HepG2 (cell line): ENCODE results near the gene NDUFAF8. TPM values are rescaled to one million over a fixed set of nuclear protein-coding genes. Genes with fewer than 3 reads are reported as not detected.

ENCODE experiments used
- ATAC-seq: fragments of 200-7000 bp; cut with Tn5 transposase; 3 replicates; pipeline ENCODE4 v1.9.1; 2020; ENCODE audit warnings: mild to moderate bottlenecking, moderate library complexity
- BruUV-seq: library from RNA; stranded (reverse); fragments of 400-500 nt; replicated peaks from 2 replicates; lab custom pipeline; 2021; lab: Mats Ljungman, UMichigan
- CTCF ChIA-PET: fragments of 300-600 bp; formaldehyde crosslinking; extraction: SDS; loops from one replicate; lab custom pipeline; 2021; ENCODE audit warnings: low total read pairs, inconsistent platforms, low intra/inter-chr PET ratio; lab: Yijun Ruan, JAX
- POLR2A ChIA-PET: fragments of 350-600 bp; sonication (Branson Sonifier 250); formaldehyde crosslinking; loops from one replicate; lab custom pipeline; 2020; ENCODE audit warnings: antibody characterized with exemption, inconsistent platforms; lab: Yijun Ruan, JAX
- DNase-seq: peaks from one replicate; pipeline ENCODE4 v3.0.0-alpha.2; 2015; ENCODE audit warnings: low spot score
- FAIRE-seq: peaks from 3 replicates; lab custom pipeline; 2011; peaks lifted over from hg19 to GRCh38; lab: Jason Lieb, UNC
- H2AFZ ChIP-seq: one replicate; pipeline ENCODE4 v1.6.1; 2011; ENCODE audit warnings: low read length, inconsistent platforms
- H3K27ac ChIP-seq: fragments of 300-600 bp; 3 replicates; pipeline ENCODE4 v1.8.0; 2011; ENCODE audit warnings: mixed run types, mild to moderate bottlenecking, mixed read lengths, low read length, inconsistent platforms; ENCODE audit not compliant: insufficient read depth; ENCODE audit errors: extremely low read length
- H3K27me3 ChIP-seq, 2 experiments: fragments of 200-600 bp in 1 of 2; 2 replicates in 1 of 2; 3 replicates in 1 of 2; pipeline versions ENCODE4 v1.6.0 to v1.8.0; 2011; ENCODE audit warnings: low read length in 2 of 2, mild to moderate bottlenecking in 2 of 2, moderate library complexity in 2 of 2, inconsistent platforms in 1 of 2; ENCODE audit not compliant: insufficient read depth in 2 of 2, control insufficient read depth in 1 of 2
- H3K36me3 ChIP-seq, 2 experiments: fragments of 200-600 bp in 1 of 2; replicated peaks in 1 of 2; 2 replicates in 1 of 2; 3 replicates in 1 of 2; pipeline versions ENCODE4 v1.5.1 to v1.8.0; 2011; ENCODE audit warnings: low read length in 2 of 2, inconsistent platforms in 1 of 2; ENCODE audit not compliant: insufficient read depth in 2 of 2, control insufficient read depth in 1 of 2
- H3K4me1 ChIP-seq: 2 replicates; pipeline ENCODE4 v1.5.1; 2012; ENCODE audit warnings: low read length, inconsistent platforms; ENCODE audit not compliant: insufficient read depth
- H3K4me2 ChIP-seq: 2 replicates; pipeline ENCODE4 v1.6.0; 2011; ENCODE audit warnings: low read depth, low read length, inconsistent platforms
- H3K4me3 ChIP-seq, 3 experiments: fragments of 200-600 bp in 1 of 3; sonication (generic), shearing (Covaris generic) in 1 of 3; replicated peaks in 1 of 3; 2 replicates each; pipeline ENCODE4 v1.5.1; 2011 to 2016; ENCODE audit warnings: low read length in 3 of 3, inconsistent platforms in 2 of 3, low read depth in 2 of 3, mild to moderate bottlenecking in 2 of 3, control low read depth in 1 of 3, mixed read lengths in 1 of 3; ENCODE audit not compliant: insufficient read depth in 1 of 3
- H3K79me2 ChIP-seq: one replicate; pipeline ENCODE4 v1.6.1; 2011; ENCODE audit warnings: low read length, inconsistent platforms; ENCODE audit not compliant: insufficient read depth
- H3K9ac ChIP-seq: 2 replicates; pipeline ENCODE4 v1.6.0; 2011; ENCODE audit warnings: mild to moderate bottlenecking, low read depth, low read length, inconsistent platforms; ENCODE audit not compliant: insufficient read depth
- H3K9me3 ChIP-seq: 2 replicates; pipeline ENCODE4 v1.5.1; 2012; ENCODE audit warnings: mild to moderate bottlenecking, low read length
- H4K20me1 ChIP-seq: 2 replicates; pipeline ENCODE4 v1.6.0; 2011; ENCODE audit warnings: inconsistent platforms, mild to moderate bottlenecking, low read length, moderate library complexity; ENCODE audit not compliant: insufficient read depth
- CCDC6 ChIP-seq: sonication (generic); formaldehyde crosslinking; IDR thresholded peaks from 2 replicates; pipeline ENCODE4 v1.8.1; 2022; ENCODE audit warnings: mild to moderate bottlenecking, missing genetic modification reagents, moderate library complexity
- HOXA9 ChIP-seq: sonication (generic); formaldehyde crosslinking; IDR thresholded peaks from 2 replicates; pipeline ENCODE4 v1.8.1; 2022; ENCODE audit warnings: missing genetic modification reagents, mild to moderate bottlenecking, moderate library complexity, borderline replicate concordance
- IRX3 ChIP-seq: sonication (generic); formaldehyde crosslinking; IDR thresholded peaks from 2 replicates; pipeline ENCODE4 v1.8.1; 2023; ENCODE audit warnings: mild to moderate bottlenecking, low read depth, missing genetic modification reagents, borderline replicate concordance
- MAFK ChIP-seq, 2 experiments: IDR thresholded peaks in 1 of 2; conservative IDR thresholded peaks in 1 of 2; 2 replicates each; pipeline ENCODE4 v1.6.1; 2011; ENCODE audit warnings: improper control_type of control experiment in 2 of 2, low read length in 2 of 2
- NBN ChIP-seq: fragments of 450-650 bp; conservative IDR thresholded peaks from 2 replicates; pipeline ENCODE4 v1.6.1; 2017
- NFE2L1 ChIP-seq: sonication (generic); formaldehyde crosslinking; IDR thresholded peaks from 2 replicates; pipeline ENCODE4 v1.4.0; 2020; ENCODE audit warnings: missing genetic modification reagents, mild to moderate bottlenecking, borderline replicate concordance
- POLR2G ChIP-seq: fragments of 200-400 bp; formaldehyde crosslinking; IDR thresholded peaks from 2 replicates; pipeline ENCODE4 v1.6.1; 2018; ENCODE audit warnings: mild to moderate bottlenecking, low read depth, low read length, moderate library complexity
- SRY ChIP-seq: sonication (generic); formaldehyde crosslinking; IDR thresholded peaks from 2 replicates; pipeline ENCODE4 v1.8.0; 2022; ENCODE audit warnings: mild to moderate bottlenecking, missing genetic modification reagents
- U2AF2 ChIP-seq: fragments of 200-400 bp; formaldehyde crosslinking; IDR thresholded peaks from 2 replicates; pipeline ENCODE4 v1.6.1; 2017; ENCODE audit warnings: low read depth, mild to moderate bottlenecking, low read length
- ZNF329 ChIP-seq: sonication (generic); formaldehyde crosslinking; IDR thresholded peaks from 2 replicates; pipeline ENCODE4 v1.9.0; 2021; ENCODE audit warnings: low read depth, mild to moderate bottlenecking, missing genetic modification reagents
- ZNF564 ChIP-seq: sonication (generic); formaldehyde crosslinking; IDR thresholded peaks from 2 replicates; pipeline ENCODE4 v1.8.1; 2023; ENCODE audit warnings: mild to moderate bottlenecking, missing genetic modification reagents
- ZNF740 ChIP-seq: sonication (generic); formaldehyde crosslinking; IDR thresholded peaks from 2 replicates; pipeline ENCODE4 v1.4.0; 2020; ENCODE audit warnings: missing genetic modification reagents
- ZNF839 ChIP-seq: sonication (generic); formaldehyde crosslinking; IDR thresholded peaks from 2 replicates; pipeline ENCODE4 v1.4.0; 2020; ENCODE audit warnings: missing genetic modification reagents, mild to moderate bottlenecking, borderline replicate concordance
- WGBS: methylation state at CpG from one replicate; pipeline ENCODE4 v1.1.6; 2017; ENCODE audit warnings: low lambda C conversion rate; 5-methylcytosine and 5-hydroxymethylcytosine counted together
- in situ Hi-C: cut with HindIII; loops from 2 replicates; pipeline ENCODE4 v1.10.0; 2017; ENCODE audit warnings: low pct_unique_long_range_greater_than_20kb; ENCODE audit not compliant: extremely low pct_ligation_motif_present
- intact Hi-C: fragments of 100-400 bp; cut with micrococcal nuclease; formaldehyde crosslinking; loops from one replicate; pipeline ENCODE4 v1.10.0; 2022; ENCODE audit not compliant: unreplicated experiment
- polyA plus RNA-seq, 8 experiments: library from polyadenylated mRNA; depleted of rRNA in 3 of 8; stranded (reverse) in 7 of 8; unstranded in 1 of 8; fragments of >200 nt; fragmentation: Illumina TruSeq in 4 of 8; extraction: Trizol in 4 of 8; gene quantifications; 2 replicates each; pipeline versions ENCODE4 v1.2.1 to v1.2.3, GENCODE V29; 2011 to 2016; ENCODE audit warnings: low read depth in 4 of 8, missing spikeins in 1 of 8, mixed read lengths in 1 of 8; ENCODE audit not compliant: insufficient read depth in 1 of 8
- total RNA-seq, 5 experiments: library from RNA; depleted of rRNA; stranded (reverse); fragments of >200 nt; fragmentation: Illumina TruSeq; extraction: Trizol; gene quantifications; 2 replicates each; pipeline ENCODE4 v1.2.3, GENCODE V29; 2016; ENCODE audit warnings: low read depth in 1 of 5
- TF ChIP-seq, protein P1 (sequence below): sonication (generic); formaldehyde crosslinking; IDR thresholded peaks from 2 replicates; pipeline ENCODE4 v1.4.0; 2020; ENCODE audit warnings: mild to moderate bottlenecking, low read depth, missing genetic modification reagents
- TF ChIP-seq, protein P2 (sequence below): sonication (generic); formaldehyde crosslinking; IDR thresholded peaks from 2 replicates; pipeline ENCODE4 v1.4.0; 2020; ENCODE audit warnings: missing genetic modification reagents

NDUFAF8 gene
- total and polyA plus RNA-seq, 2 of the 13 experiments (the other 11 are each of a cell fraction or from before 2014, with no cell fraction given): 75.6 to 233 TPM

GRCh38 chr17:81209141-81209540 is 30.0 kb upstream of the NDUFAF8 start:
- POLR2A ChIA-PET: no interaction called here
- 96% methylated on average over 12 of the region's 16 CpGs for WGBS
- H2AFZ ChIP-seq: no peak overlapping the region
- no peaks in the 10 kb centered on the region for H3K79me2 ChIP-seq
- no peak for FAIRE-seq
- H3K4me1 ChIP-seq: no peaks in the 10 kb centered on the region
- in situ Hi-C loops: no loop called here
- H4K20me1 ChIP-seq: no peaks in the 10 kb centered on the region
- peaks cover 14 to 39% of the 10 kb centered on the region in 2 experiments for H3K36me3 ChIP-seq
- ATAC-seq: no peak
- CTCF ChIA-PET: no interaction called here
- no peaks in the 10 kb centered on the region for H3K27me3 ChIP-seq
- no peak overlapping the region for H3K9ac ChIP-seq
- H3K4me2 ChIP-seq: no peak overlapping the region
- no peak overlapping the region for H3K27ac ChIP-seq
- TF ChIP-seq IRX3 (CRISPR knock-in tag) (no peak), ZNF740 (CRISPR knock-in tag) (no peak), NBN (no peak), MAFK (conservative IDR thresholded peaks at IDR 0.05 in 1 of 2, IDR thresholded peaks at IDR 0.05 in 1 of 2; ENCODE audit: low read length in 2 of 2) (no peak), CCDC6 (CRISPR knock-in tag) (no peak), SRY (CRISPR knock-in tag) (no peak), U2AF2 (no peak), ZNF839 (CRISPR knock-in tag) (no peak), HOXA9 (CRISPR knock-in tag) (no peak)
- H3K4me3 ChIP-seq: no peak overlapping the region
- H3K9me3 ChIP-seq: no peaks in the 10 kb centered on the region
- intact Hi-C loops: no loop called here
- DNase-seq: no peak
- no TSS peak for BruUV-seq

DNA sequence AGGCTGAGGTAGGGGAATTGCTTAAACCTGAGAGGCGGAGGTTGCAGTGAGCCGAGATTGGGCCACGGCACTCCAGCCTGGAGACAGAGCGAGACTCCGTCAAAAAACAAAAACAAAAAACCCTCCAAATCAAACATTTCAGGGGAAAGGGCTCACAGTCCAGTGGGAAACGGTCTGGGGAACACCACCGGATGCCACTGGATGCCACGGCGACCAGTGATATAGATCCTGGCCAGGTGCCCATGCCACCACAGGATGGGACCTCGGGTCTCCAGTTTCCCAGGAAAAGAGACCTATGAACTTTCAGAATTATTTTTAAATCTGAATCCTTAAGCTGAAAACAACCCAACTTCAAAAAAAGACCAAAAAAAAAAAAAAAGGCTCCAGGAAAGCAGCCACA is 28.7 kb upstream of the NDUFAF8 start:
- Histone ChIP-seq H3K4me2 (no peak overlapping the region), H4K20me1 (no peaks in the 10 kb centered on the region), H3K27ac (no peak overlapping the region), H3K4me3 (no peak overlapping the region), H3K79me2 (no peaks in the 10 kb centered on the region), H3K36me3 (peaks cover 12 to 31% of the 10 kb centered on the region in 2 experiments), H3K4me1 (no peaks in the 10 kb centered on the region), H3K9ac (no peak overlapping the region), H3K27me3 (no peaks in the 10 kb centered on the region), H2AFZ (no peak overlapping the region), H3K9me3 (no peaks in the 10 kb centered on the region)
- POLR2A ChIA-PET: no interaction called here
- DNase-seq (no peak), FAIRE-seq (no peak), ATAC-seq (no peak)
- intact Hi-C loops: no loop called here
- BruUV-seq: no TSS peak
- in situ Hi-C loops: no loop called here
- 92% methylated on average over 10 of the region's 10 CpGs for WGBS
- CTCF ChIA-PET: no interaction called here
- no peak for TF ChIP-seq POLR2G
- TF ChIP-seq, protein P1, sequence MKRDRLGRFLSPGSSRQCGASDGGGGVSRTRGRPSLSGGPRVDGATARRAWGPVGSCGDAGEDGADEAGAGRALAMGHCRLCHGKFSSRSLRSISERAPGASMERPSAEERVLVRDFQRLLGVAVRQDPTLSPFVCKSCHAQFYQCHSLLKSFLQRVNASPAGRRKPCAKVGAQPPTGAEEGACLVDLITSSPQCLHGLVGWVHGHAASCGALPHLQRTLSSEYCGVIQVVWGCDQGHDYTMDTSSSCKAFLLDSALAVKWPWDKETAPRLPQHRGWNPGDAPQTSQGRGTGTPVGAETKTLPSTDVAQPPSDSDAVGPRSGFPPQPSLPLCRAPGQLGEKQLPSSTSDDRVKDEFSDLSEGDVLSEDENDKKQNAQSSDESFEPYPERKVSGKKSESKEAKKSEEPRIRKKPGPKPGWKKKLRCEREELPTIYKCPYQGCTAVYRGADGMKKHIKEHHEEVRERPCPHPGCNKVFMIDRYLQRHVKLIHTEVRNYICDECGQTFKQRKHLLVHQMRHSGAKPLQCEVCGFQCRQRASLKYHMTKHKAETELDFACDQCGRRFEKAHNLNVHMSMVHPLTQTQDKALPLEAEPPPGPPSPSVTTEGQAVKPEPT (CRISPR knock-in tag): no peak
- TF ChIP-seq, protein P2, sequence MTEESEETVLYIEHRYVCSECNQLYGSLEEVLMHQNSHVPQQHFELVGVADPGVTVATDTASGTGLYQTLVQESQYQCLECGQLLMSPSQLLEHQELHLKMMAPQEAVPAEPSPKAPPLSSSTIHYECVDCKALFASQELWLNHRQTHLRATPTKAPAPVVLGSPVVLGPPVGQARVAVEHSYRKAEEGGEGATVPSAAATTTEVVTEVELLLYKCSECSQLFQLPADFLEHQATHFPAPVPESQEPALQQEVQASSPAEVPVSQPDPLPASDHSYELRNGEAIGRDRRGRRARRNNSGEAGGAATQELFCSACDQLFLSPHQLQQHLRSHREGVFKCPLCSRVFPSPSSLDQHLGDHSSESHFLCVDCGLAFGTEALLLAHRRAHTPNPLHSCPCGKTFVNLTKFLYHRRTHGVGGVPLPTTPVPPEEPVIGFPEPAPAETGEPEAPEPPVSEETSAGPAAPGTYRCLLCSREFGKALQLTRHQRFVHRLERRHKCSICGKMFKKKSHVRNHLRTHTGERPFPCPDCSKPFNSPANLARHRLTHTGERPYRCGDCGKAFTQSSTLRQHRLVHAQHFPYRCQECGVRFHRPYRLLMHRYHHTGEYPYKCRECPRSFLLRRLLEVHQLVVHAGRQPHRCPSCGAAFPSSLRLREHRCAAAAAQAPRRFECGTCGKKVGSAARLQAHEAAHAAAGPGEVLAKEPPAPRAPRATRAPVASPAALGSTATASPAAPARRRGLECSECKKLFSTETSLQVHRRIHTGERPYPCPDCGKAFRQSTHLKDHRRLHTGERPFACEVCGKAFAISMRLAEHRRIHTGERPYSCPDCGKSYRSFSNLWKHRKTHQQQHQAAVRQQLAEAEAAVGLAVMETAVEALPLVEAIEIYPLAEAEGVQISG (CRISPR knock-in tag): no peak
- no peak for TF ChIP-seq ZNF564 (CRISPR knock-in tag)
- TF ChIP-seq ZNF329 (CRISPR knock-in tag): no peak
- TF ChIP-seq NFE2L1: no peak
